NCI-H2196 treated with DMSO at 0.1 percent for 48 hours (cell line): ENCODE results near the gene BCAS3.
"Not testable (repeated sequence)": the region's sequence is repeated elsewhere in the genome, so short reads cannot be mapped to it uniquely, and the experiment has no call there.

ENCODE experiments used
- DNase-seq: peaks from one replicate; lab custom pipeline; 2025; ENCODE audit not compliant: unreplicated experiment; lab: John Stamatoyannopoulos, UW

Gene BCAS3

DNA sequence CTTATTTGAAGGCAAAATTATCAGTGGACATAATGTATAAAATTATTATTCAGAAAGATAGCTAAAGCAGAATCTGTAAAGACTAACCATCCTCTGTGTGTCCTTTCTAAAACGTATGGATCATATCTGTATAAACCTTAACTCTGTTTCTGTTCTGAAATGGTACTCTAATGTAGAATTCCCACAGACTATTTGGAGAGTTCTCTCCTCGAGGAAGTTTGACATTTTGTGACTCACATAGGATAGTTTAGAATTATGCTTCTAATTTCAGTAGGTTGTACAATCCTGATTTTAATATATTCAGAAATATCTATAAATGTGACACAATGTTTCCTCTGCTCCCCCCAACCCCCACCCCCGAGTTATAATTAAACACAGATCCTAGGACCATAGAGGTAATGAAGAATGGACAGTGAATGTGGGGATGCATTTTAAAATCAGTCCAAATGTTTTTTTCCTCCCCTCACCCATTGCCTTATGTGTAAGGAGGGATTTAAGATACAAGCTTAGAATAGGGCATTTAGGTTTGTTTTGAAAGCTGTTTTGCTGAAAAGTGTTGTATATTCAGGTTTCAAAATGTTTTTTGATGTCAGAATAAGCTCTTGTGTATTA, 66.8 kb downstream of the BCAS3 start:
- DNase-seq = no peak

DNA sequence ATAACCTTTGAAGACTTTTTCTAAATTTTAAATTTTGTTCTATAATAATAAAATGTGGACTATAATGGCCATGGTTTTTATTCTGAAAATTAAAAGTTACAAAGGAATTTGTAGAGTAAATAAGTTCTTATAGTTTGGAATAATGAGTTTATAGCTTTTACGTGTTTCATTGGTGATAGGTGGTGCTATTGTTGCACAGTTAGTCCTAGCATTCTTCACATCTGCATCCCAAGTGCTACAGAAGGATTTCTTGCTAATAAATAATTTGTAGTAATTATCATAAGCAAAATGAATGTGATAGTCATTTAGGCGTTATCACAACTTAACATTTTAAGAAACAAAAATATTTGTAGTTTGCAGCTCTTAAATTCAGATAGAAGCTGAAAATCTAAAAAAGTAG, 67.9 kb downstream of the BCAS3 start:
- no peak for DNase-seq

DNA sequence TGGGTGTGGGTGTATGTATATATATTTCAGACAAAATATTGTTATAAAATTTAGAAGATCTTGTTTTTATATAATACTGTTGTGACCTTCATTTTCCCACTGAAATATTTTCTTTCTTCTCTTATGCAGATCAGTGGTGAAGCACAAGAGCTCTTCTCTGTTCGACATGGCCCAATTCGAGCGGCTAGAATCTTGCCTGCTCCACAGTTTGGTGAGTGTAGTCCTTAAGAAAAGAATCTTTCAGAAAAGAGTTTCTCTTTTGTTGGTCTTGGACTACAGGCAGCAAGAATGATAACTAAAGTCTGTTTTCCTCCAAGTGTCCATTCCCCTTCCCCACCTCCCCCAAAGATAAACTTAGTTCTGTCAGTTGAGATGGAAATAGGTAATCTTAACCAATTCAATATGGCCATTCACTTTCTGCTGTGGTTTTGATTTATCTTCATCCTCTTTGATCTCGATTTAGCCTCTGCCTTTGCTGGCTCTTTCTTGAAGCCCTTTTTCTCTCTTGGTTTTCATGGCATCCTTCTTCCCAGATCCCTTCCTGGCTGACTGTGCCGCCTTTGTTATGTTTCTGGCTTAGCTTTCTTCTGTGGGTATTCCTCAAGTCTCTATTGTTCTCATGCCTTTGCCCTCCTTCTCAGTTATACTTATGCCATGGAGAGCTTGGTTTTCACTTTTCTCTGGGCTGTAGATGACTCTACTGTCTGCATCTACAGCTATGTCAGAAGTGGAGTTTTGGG, 69.6 kb downstream of the BCAS3 start:
- DNase-seq = no peak

DNA sequence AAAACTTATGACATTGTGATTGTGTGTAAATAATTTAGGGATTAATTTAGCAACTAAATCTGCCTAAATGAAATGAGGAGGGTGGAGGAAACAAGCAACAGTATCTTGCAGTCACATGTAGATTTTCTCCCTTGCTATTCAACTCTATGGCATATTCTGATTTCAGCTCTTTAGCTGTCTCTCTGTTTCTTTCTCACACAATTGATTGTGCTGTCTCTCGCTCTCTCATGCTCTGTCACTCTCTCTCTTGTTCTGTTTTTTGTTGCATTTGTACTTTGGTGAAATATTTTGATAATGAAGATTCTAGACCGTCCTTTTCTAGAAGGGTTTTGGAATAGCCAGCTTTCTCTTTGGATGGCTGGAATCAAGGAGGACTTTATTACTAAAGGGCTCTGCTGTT, 70.6 kb downstream of the BCAS3 start:
- DNase-seq = no peak

DNA sequence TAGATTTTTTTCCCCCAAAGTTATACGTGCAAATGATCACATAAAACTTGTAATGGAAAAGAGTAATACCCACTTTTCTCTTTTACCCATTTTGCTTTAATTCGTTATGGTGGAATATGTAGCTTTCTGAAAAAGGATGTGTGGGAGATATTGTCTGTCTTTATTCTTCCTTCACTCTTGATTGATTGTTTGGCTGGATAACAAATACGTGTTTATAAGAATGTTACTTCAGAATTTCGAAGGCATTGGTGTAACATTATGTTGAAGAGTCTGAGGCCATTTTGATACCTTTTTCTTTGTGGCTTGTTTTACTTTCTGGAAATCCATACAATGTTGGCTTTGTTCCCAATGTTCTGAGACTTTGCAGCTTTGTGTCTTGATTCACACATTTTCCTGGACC, 71.4 kb downstream of the BCAS3 start:
- DNase-seq = no peak

DNA sequence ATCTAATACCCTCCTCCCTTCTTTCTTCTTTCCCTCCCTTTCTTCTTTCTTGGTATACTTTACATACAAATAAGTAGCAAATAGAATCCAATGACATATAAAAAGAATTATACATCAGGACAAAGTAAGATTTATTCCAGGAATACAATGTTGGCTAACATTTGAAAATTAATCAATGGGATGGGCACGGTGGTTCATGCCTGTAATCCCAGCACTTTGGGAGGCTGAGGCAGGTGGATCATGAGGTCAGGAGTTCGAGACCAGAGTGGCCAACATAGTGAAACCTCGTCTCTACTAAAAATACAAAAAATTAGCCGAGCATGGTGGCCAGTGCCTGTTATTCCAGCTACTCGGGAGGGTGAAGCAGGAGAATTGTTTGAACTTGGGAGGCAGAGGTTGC, 72.1 kb downstream of the BCAS3 start:
- DNase-seq = no peak

DNA sequence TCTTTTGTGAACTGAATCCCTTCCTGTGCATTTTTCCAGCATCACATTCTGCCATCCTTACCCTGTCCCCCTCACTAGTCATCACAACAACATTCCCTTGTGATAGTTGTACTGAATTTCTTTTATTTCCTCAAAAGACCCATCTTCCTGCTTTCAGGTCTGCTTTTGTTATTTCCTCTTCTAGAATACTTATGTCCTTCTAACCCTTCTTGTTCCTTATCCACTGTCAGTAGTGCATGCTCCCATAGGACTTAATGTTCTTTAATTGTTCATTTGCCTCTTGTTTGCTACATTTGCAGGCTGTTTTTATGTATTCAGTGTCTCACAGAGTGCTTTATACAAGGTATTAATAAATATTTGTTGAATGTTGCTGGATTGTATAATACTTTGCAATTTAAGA, 73.0 kb downstream of the BCAS3 start:
- no peak for DNase-seq

DNA sequence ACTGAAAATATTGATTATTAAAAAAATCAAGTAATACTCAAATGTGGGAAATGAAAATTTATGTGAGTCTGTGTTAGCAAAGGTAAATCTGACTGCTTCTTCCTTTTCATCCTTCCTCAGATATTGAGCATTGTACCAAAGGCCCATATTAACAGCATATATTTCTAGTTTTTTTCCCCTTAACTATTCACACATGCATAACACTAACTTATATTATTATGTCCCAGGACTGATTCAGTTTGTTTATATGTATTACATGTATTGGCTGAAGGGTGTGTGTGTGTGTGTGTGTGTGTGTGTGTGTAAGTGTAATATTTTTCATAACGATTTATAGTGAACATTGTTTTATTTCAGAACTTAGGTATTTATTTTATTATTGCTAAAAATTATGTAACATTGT, 74.2 kb downstream of the BCAS3 start:
- no peak for DNase-seq

DNA sequence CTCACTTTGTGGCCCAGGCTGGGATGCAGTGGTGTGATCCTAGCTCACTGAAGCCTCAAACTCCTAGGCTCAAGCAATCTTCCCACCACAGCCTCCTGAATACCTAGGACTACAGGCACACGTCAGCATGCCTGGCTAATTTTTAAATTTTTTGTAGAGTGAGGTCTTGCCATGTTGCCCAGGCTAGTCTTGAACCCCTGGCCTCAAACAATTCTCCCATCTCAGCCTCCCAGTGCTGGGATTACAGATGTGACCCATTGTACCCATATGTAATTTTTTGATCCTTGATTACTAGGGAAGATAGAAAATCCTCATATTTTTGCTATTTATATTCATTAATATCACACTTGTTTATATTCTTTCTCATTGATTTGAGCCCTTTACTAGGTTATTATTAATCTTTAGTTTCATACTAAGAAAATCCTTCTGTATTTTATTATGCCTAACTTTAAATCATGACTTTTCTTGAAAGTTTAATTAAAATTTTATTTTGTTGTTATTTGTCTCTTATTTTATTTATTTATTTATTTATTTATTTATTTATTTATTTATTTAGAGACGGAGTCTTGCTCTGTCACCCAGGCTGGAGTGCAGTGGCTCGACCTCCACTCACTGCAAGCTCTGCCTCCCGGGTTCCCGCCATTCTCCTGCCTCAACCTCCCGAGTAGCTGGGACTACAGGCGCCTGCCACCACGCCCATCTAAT, 75.4 kb downstream of the BCAS3 start:
- no peak for DNase-seq

DNA sequence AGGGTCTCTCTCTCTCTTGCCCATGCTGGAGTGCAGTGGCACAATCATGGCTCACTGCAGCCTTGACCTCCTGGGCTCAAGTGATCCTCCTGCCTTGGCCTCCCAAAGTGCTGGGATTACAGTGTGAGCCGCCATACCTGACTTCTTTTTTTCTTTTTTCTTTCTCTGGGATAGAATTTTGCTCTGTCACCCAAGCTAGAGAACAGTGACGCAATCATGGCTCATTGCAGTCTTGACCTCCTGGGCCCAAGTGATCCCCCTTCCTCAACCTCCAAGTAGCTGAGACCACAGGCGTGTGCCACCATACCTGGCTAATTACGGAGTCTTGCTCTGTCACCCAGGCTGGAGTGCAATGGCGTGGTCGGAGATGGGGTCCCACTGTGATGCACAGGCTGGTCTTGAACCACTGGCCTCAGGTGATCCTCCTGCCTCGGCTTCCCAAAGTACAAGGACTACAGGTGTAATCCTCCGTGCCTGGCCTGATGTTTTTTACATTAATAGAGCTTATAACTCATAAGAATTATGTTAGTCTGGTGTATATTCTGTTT, 76.5 kb downstream of the BCAS3 start:
- DNase-seq = no peak

DNA sequence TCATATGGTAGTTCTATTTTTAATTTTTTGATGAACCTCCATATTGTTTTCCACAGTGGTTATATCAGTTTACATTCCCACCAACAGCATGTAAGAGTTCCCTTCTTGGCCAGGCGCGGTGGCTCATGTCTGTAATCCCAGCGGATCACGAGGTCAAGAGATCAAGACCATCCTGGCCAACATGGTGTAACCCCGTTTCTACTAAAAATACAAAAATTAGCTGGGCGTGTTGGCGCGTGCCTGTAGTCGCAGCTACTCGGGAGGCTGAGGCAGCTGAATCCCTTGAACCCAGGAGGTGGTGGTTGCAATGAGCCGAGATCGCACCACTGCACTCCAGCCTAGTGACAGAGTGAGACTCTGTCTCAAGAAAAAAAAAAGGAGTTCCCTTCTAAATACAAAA, 79.1 kb downstream of the BCAS3 start:
- not testable (repeated sequence) for DNase-seq

DNA sequence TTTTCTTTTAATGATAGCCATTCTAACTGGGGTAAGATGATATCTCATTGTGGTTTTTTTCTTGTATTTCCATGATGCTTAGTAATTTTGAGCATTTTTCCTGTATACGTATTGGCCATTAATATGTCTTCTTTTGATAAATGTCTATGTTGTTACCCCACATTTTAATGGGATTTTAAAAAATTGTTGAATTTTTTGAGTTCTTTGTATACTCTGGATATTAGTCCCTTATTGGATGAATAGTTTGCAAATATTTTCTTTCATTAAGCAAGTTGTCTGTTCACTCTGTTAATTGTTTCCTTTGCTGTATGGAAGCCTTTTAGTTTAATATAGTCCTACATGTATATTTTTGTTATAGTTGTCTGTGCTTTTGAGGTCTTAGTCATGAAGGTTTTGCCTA, 79.8 kb downstream of the BCAS3 start:
- DNase-seq = no peak

DNA sequence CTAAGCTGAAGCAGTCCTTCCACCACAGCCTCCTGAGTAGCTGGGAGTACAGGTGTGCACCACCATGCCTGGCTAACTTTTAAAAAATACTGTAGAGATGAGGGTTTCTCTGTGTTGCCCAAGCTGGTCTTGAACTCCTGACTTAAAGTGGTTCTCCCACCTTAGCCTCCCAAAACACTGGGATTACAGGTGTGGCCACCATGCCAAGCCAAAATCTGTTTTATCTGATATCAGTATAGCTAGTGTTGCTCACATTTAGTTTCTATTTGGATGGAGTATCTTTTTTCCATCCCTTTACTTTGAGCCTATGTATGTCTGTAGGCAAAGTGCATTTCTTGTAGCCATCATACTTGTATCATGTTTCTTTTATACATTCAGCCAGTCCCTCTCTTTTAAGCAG, 82.1 kb downstream of the BCAS3 start:
- no peak for DNase-seq

DNA sequence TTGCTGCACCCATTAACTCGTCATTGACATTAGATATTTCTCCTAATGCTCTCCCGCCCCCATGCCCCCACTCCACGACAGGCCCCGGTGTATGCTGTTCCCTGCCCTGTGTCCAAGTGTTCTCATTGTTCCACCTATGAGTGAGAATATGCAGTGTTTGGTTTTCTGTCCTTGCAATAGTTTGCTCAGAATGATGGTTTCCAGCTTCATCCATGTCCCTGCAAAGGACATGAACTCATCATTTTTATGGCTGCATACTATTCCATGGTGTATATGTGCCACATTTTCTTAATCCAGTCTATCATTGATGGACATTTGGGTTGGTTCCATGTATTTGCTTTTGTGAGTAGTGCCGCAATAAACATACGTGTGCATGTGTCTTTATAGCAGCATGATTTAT, 83.7 kb downstream of the BCAS3 start:
- DNase-seq = not testable (repeated sequence)

DNA sequence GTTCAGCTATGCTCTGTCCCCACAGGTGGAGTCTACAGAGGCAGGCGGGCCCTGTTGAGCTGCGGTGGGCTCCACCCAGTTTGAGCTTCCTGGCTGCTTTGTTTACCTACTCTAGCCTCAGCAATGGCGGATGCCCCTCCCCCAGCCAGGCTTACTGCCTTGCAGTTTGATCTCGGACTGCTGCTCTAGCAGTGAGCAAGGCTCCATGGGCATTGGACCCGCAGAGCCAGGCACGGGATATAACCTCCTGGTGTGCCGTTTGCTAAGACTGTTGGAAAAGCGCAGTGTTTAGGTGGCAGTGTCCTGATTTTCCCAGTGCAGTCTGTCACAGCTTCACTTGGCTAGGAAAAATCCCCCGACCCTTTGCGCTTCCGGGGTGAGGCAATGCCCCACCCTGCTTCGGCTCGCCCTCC, 89.1 kb downstream of the BCAS3 start:
- no peak for DNase-seq

DNA sequence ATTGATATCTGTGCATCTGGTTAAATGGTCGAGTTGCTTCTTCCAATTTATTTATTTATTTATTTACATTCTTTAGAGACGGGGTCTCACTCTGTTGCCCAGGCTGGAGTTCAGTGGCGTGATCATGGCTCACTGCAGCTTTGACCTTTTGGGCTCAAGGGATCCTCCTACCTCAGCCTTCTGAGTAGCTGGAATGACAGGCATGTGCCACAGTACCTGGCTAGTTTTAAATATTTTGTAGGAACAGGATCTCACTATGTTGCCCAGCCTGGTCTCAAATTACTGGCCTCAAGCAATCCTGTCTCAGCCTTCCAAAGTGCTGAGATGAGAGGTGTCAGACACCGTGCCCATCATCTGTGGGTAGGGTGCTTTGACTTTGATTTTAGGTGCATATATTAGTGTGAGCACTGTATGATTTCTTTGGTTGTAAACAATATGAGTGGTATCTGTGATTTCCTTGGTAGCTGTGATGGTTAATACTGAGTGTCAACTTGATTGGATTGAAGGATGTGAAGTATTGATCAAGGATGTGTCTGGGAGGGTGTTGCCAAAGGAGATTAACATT, 90.2 kb downstream of the BCAS3 start:
- no peak for DNase-seq

DNA sequence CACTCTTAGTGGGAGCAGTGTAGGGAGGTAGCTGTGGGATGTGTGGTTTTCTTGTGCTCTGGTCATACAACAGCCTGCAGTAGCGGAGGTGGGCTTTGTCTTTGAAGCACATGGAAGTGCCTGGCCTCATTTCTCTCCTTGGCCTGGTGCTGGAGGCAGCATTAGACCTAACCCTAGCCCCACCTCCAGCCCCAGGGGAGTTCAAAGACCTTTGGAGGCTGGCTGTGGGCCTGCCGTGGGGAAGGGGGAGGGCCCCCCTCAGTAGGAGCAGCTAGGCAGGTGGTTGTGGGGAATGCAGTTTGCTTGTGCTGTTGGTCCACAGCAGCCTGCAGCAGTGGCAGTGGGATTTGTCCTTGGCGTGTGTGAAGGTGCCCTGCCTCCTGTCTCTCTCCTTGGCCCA, 91.7 kb downstream of the BCAS3 start:
- no peak for DNase-seq

DNA sequence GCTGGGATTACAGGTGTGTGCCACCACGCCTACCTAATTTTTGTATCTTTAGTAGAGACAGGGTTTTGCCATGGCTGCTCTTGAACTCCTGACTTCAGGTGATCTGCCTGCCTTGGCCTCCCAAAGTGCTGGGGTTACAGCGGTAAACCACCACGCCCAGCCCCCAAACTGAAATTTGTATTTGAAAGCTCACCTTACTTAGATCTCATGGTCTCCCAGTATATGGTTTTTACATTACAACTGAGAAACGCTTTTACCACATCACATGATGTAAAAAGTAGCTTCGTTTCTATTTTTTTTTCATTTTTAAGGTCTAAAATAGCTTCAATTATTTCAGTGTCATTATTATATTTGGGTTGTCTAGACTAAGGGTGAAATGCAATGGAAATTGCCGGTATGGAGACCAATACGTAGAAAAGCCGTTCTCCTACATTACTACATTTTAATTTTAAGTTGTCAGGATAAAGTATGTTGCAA, 93.3 kb downstream of the BCAS3 start:
- DNase-seq = no peak

DNA sequence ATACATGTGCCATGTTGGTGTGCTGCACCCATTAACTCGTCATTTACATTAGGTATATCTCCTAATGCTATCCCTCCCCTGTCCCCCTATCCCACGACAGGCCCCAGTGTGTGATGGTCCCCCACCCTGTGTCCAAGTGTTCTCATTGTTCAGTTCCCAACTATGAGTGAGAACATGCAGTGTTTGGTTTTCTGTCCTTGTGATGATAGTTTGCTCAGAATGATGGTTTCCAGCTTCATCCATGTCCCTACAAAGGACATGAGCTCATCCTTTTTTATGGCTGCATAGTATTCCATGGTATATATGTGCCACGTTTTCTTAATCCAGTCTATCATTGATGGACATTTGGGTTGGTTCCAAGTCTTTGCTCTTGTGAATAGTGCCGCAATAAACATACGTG, 94.0 kb downstream of the BCAS3 start:
- DNase-seq = not testable (repeated sequence)

DNA sequence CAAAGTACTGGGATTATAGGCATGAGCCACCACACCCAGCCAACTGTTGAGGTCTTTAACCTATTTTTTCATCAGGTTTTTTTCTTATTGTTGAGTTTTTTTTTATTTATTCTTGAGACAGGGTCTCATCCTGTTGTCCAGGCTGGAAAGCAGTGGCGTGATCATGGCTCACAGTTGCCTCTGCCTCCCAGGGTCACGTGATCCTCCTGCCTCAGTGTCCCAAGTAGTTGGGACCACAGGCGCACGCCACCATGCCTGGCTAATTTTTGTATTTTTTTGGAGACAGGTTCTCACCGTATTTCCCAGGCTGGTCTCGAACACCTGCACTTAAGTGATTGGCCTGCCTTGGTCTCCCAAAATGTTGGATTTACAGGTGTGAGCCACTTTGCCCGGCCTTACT, 95.9 kb downstream of the BCAS3 start:
- DNase-seq = no peak

DNA sequence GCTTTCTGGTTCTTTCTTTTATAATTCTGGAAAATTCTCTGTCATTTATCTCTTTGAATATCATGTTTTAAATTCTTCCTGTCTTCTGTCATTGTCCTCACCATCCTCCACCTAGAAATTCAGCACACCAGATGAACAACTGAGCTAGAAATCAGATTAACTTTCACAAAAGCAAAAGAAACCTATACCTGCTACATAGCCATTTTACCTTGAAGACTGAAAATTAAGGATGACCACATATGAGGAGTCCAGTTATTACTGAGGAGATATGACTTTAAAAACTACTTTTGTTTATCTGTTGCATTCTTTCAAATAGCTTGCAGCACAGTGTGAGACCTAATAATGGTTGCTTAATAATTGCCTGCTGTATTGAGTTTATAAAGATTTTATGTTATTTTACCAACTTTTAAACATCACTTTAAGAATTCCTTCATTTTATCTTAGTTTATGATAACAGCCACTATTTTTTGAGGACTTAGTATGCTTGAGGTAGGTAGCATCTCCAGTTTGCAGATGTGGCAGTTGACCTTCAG, 104.3 kb downstream of the BCAS3 start:
- DNase-seq = no peak
